HG02973 (cell line): ENCODE results near the gene CKLF.
"Not testable (repeated sequence)": the region's sequence is repeated elsewhere in the genome, so short reads cannot be mapped to it uniquely, and the experiment has no call there.

Source experiments
- ATAC-seq: cut with Tn5 transposase; IDR thresholded peaks from one replicate; pipeline ENCODE4 v1.9.1; 2021; ENCODE audit warnings: moderate library complexity; ENCODE audit not compliant: unreplicated experiment

The CKLF gene

DNA sequence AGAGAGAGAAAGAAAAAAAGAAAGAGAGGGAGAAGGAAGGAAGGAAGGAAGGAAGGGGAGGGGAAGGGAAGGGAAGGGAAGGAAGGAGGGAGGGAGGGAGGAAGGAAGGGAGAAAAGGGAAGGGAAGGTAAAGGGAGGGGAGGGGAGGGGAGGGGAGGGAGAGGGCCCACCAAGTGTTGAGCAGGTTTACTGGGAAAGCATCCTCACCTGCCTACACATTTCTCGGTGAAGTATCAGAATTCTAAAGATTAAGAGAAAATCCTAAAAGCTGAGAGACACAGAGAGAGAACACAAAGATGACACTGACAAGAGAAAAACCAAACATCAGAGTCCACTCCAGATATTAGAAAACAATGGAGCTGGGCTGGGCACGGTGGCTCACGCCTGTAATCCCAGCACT lies 39.9 kb downstream of the CKLF start:
- ATAC-seq = no peak

GRCh38 chr16:66592814-66593213 lies 40.4 kb downstream of the CKLF start:
- no peak for ATAC-seq

- ATAC-seq = no peak
These were observed 42.4 kb downstream of the CKLF start for GRCh38 chr16:66594739-66595138.

- not testable (repeated sequence) for ATAC-seq
These were observed 44.2 kb downstream of the CKLF start for GRCh38 chr16:66596559-66596958.

- no peak for ATAC-seq
These were observed 44.8 kb downstream of the CKLF start for GRCh38 chr16:66596986-66597848.

- ATAC-seq = no peak
These were observed 45.7 kb downstream of the CKLF start for GRCh38 chr16:66598111-66598510.

DNA sequence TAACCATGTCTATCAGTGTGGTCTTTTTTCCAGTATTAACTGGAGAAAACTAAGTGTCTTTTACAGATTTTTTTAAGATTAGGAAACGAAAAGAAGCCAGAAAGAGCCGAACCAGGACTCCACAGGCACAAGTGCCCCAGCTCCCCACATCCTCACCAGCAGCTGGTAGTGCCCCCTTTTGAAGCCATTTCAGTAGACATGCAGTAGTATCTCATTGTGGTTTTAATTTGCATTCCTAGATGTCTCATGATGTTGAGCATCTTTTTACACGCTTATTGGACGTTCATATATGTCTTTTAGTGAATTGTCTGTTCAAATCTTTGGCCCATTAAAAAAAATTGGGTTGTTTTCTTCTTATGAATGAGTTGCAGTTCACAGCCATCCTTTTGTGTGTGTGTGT lies 47.4 kb downstream of the CKLF start:
- no peak for ATAC-seq

GRCh38 chr16:66600477-66600876 lies 48.1 kb downstream of the CKLF start:
- no peak for ATAC-seq

DNA sequence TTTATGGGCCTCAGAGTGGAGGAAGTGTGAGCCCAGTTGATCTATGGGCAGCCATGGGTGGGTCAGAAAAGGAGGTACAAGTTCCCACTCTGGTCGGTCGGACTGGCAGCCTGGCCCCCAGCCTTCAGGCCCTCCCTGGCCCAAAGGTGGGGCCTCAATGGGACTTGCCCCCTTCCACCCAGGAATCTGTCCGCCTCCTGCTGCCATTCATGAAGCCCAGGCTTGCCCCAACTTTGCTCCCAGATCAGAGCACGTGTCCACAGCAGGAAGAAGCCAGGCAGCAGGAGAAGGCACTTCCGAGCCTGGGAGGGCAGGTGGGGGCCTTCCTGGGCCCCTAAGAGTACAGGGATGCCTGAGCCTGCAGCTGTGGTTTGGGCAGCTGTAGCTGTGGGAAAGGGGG lies 49.1 kb downstream of the CKLF start:
- ATAC-seq = no peak

GRCh38 chr16:66603537-66604375 lies 51.4 kb downstream of the CKLF start:
- no peak for ATAC-seq

GRCh38 chr16:66604376-66605176 lies 52.2 kb downstream of the CKLF start, which contains the start of gene CMTM3:
Gene CMTM3, plus strand, starts transcription at chr16:66604704. Its CDS starts 102 bp downstream, at chr16:66604806.
- ATAC-seq = peak; percentile 47

DNA sequence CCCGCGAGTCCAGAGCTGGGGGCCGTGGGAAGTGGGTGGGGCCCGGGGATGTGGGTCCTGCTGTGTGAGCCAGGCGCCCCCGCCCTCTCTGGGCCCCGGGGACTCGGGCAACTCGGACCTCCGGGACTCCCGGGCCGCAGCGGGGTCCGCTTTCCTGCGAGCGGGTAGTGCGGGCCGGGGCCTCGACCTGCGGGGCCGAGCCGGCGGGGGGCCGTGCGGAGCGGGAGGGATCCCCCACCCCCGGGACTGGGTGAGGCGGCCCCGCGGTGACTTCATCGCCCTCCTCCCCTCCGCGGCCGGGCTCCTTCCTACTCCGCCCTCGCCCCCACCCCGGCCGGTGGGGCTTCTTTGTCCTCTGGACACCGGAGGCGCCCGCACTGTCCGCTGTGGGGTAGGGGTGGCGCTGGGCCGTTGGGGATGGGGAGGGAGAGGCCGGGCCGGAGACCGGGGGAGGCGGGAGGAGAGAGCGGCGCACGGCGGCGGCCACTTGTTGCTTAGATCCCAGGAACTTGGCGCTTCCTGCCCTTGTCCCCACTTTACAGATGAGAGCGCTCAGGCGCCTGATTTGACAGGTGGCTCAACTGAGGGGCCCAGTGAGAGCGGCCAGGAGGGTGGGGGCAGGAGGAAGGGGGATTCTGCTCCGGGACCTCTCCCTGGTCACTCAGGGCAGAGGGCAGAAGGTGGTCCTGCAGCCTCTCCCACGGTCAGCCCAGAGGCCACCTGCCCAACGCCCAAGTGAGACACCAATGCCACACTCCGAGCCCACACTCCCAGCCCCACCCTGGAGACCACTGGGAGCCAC lies 53.0 kb downstream of the CKLF start:
- ATAC-seq = no peak

GRCh38 chr16:66605979-66606751 lies 53.8 kb downstream of the CKLF start:
- no peak for ATAC-seq

GRCh38 chr16:66608241-66609138 lies 56.1 kb downstream of the CKLF start:
- ATAC-seq = peak; percentile 47

GRCh38 chr16:66609139-66609510 lies 56.7 kb downstream of the CKLF start:
- ATAC-seq = no peak

DNA sequence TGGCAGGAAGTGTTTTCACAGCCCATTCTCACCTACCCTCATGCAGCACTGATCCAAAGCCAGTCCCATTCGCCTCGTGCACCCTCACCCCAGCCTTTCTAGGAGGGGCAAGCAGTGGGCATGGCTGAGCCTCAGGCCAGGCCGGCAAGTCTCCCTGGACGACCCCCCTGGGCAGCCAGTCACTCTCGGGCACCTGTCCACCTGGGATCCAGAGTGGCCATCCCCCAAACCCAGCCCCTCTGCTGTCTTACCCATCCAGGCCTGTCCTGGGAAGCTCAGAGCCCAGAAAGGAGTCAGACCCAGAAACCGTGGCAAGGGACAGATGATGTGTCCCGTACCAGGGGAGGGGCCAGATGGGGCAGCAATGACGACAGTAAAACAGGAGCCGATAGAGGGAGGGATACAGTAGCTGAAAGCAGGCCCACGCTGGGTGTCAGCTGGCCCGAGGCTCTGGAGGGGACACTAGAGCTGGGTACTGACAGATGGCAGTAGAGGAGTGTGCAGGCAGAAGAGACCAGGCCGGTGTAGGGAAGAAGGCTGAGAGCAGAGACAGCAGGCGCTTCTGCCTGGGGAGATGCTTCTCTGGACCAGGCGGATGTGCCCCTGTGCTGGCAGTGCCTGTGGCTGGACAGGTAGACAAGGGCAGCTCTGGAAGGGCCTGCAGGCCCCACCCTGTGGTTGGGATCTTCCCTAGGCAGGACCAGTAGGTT lies 57.9 kb downstream of the CKLF start:
- ATAC-seq = no peak

GRCh38 chr16:66611911-66612310 lies 59.5 kb downstream of the CKLF start:
- ATAC-seq = not testable (repeated sequence)

GRCh38 chr16:66612422-66612821 lies 60.0 kb downstream of the CKLF start:
- ATAC-seq = no peak
